ENCODE data around the gene MAPK4.
A peak's percentile ranks its signal among the peaks of the same experiment; 100 is the strongest.

Gene MAPK4

GRCh38 chr18:50696436-50696835 is 136.5 kb downstream of the MAPK4 start:
- H3K56ac ChIP-seq (ENCODE audit: low read length) = no peak overlapping the region
- no peak overlapping the region for H3K9ac ChIP-seq (ENCODE audit: low read length)
- peaks cover 1% of the 10 kb centered on the region for H3K4me1 ChIP-seq (ENCODE audit: control insufficient read depth, low read depth, low read length)
- no peaks in the 10 kb centered on the region for H3K79me1 ChIP-seq (ENCODE audit: low read length)
- H3K36me3 ChIP-seq (ENCODE audit: control insufficient read depth, insufficient read depth, low read length) = no peaks in the 10 kb centered on the region
- no peak overlapping the region for H3K27ac ChIP-seq (ENCODE audit: low read depth, low read length)
- DNase-seq = no peak
- H3K4me2 ChIP-seq (ENCODE audit: low read length) = no peak overlapping the region
- no peaks in the 10 kb centered on the region for H3K27me3 ChIP-seq (ENCODE audit: insufficient read depth, low read length, poor library complexity)
- WGBS (ENCODE audit: extremely low coverage, insufficient coverage, low lambda C conversion rate) = no CpG with 5 or more reads among the region's 7 CpGs
- no peak overlapping the region for H3K18ac ChIP-seq (ENCODE audit: low read length)
- no peak overlapping the region for H4K5ac ChIP-seq (ENCODE audit: low read length)
- no peak overlapping the region for H4K8ac ChIP-seq (ENCODE audit: low read depth, low read length)
- no peak overlapping the region for H3K4ac ChIP-seq (ENCODE audit: low read depth, low read length)
- H2AK5ac ChIP-seq (ENCODE audit: low read length) = no peak overlapping the region
- no peak overlapping the region for H3K4me3 ChIP-seq (ENCODE audit: low read length)
- H2BK5ac ChIP-seq (ENCODE audit: low read length) = no peak overlapping the region
- H3K79me2 ChIP-seq (ENCODE audit: control insufficient read depth, insufficient read depth, low read length) = no peaks in the 10 kb centered on the region
- no peak overlapping the region for H2BK15ac ChIP-seq (replicated peaks; ENCODE audit: low read depth)
- no peak overlapping the region for H2BK120ac ChIP-seq (ENCODE audit: low read depth, low read length)
- H3K23ac ChIP-seq (ENCODE audit: low read length) = no peak overlapping the region

- H3K36me3 ChIP-seq (ENCODE audit: control insufficient read depth, insufficient read depth, low read length) = no peaks in the 10 kb centered on the region
- no peak overlapping the region for H3K4ac ChIP-seq (ENCODE audit: low read depth, low read length)
- H3K18ac ChIP-seq (ENCODE audit: low read length) = no peak overlapping the region
- H2BK15ac ChIP-seq (replicated peaks; ENCODE audit: low read depth) = no peak overlapping the region
- H4K8ac ChIP-seq (ENCODE audit: low read depth, low read length) = no peak overlapping the region
- no peak overlapping the region for H3K9ac ChIP-seq (ENCODE audit: low read length)
- no peak overlapping the region for H3K27ac ChIP-seq (ENCODE audit: low read depth, low read length)
- WGBS (ENCODE audit: extremely low coverage, insufficient coverage, low lambda C conversion rate) = no CpG with 5 or more reads among the region's 4 CpGs
- no peaks in the 10 kb centered on the region for H3K79me2 ChIP-seq (ENCODE audit: control insufficient read depth, insufficient read depth, low read length)
- no peak overlapping the region for H2AK5ac ChIP-seq (ENCODE audit: low read length)
- H2BK5ac ChIP-seq (ENCODE audit: low read length) = no peak overlapping the region
- no peak overlapping the region for H2BK120ac ChIP-seq (ENCODE audit: low read depth, low read length)
- DNase-seq = peak; percentile 24
- peaks cover 1% of the 10 kb centered on the region for H3K4me1 ChIP-seq (ENCODE audit: control insufficient read depth, low read depth, low read length)
- H4K5ac ChIP-seq (ENCODE audit: low read length) = no peak overlapping the region
- H3K23ac ChIP-seq (ENCODE audit: low read length) = no peak overlapping the region
- no peak overlapping the region for H3K4me2 ChIP-seq (ENCODE audit: low read length)
- no peaks in the 10 kb centered on the region for H3K27me3 ChIP-seq (ENCODE audit: insufficient read depth, low read length, poor library complexity)
- H3K4me3 ChIP-seq (ENCODE audit: low read length) = no peak overlapping the region
- H3K79me1 ChIP-seq (ENCODE audit: low read length) = no peaks in the 10 kb centered on the region
- H3K56ac ChIP-seq (ENCODE audit: low read length) = no peak overlapping the region
These were observed 137.0 kb downstream of the MAPK4 start for GRCh38 chr18:50696929-50697328.

- no CpG with 5 or more reads among the region's 1 CpG for WGBS (ENCODE audit: extremely low coverage, insufficient coverage, low lambda C conversion rate)
- H3K4me1 ChIP-seq (ENCODE audit: control insufficient read depth, low read depth, low read length) = peaks cover 1% of the 10 kb centered on the region
- no peaks in the 10 kb centered on the region for H3K79me1 ChIP-seq (ENCODE audit: low read length)
- H4K5ac ChIP-seq (ENCODE audit: low read length) = no peak overlapping the region
- H3K18ac ChIP-seq (ENCODE audit: low read length) = no peak overlapping the region
- H3K4ac ChIP-seq (ENCODE audit: low read depth, low read length) = no peak overlapping the region
- no peak overlapping the region for H3K9ac ChIP-seq (ENCODE audit: low read length)
- no peak overlapping the region for H3K27ac ChIP-seq (ENCODE audit: low read depth, low read length)
- H2BK5ac ChIP-seq (ENCODE audit: low read length) = no peak overlapping the region
- no peak overlapping the region for H3K23ac ChIP-seq (ENCODE audit: low read length)
- DNase-seq = no peak
- H3K4me2 ChIP-seq (ENCODE audit: low read length) = no peak overlapping the region
- no peaks in the 10 kb centered on the region for H3K27me3 ChIP-seq (ENCODE audit: insufficient read depth, low read length, poor library complexity)
- no peaks in the 10 kb centered on the region for H3K36me3 ChIP-seq (ENCODE audit: control insufficient read depth, insufficient read depth, low read length)
- H2BK15ac ChIP-seq (replicated peaks; ENCODE audit: low read depth) = no peak overlapping the region
- H2AK5ac ChIP-seq (ENCODE audit: low read length) = no peak overlapping the region
- no peak overlapping the region for H2BK120ac ChIP-seq (ENCODE audit: low read depth, low read length)
- no peaks in the 10 kb centered on the region for H3K79me2 ChIP-seq (ENCODE audit: control insufficient read depth, insufficient read depth, low read length)
- H3K4me3 ChIP-seq (ENCODE audit: low read length) = no peak overlapping the region
- H4K8ac ChIP-seq (ENCODE audit: low read depth, low read length) = no peak overlapping the region
- no peak overlapping the region for H3K56ac ChIP-seq (ENCODE audit: low read length)
These were observed 137.6 kb downstream of the MAPK4 start for GRCh38 chr18:50697509-50697908.

GRCh38 chr18:50700245-50701165 is 140.6 kb downstream of the MAPK4 start:
- Histone ChIP-seq H3K23ac (ENCODE audit: low read length) (no peak overlapping the region), H3K9ac (ENCODE audit: low read length) (no peak overlapping the region), H3K79me2 (ENCODE audit: control insufficient read depth, insufficient read depth, low read length) (no peaks in the 10 kb centered on the region), H3K27me3 (ENCODE audit: insufficient read depth, low read length, poor library complexity) (no peaks in the 10 kb centered on the region), H4K5ac (ENCODE audit: low read length) (no peak overlapping the region), H3K79me1 (ENCODE audit: low read length) (no peaks in the 10 kb centered on the region), H2BK15ac (replicated peaks; ENCODE audit: low read depth) (no peak overlapping the region), H3K4ac (ENCODE audit: low read depth, low read length) (no peak overlapping the region), H2AK5ac (ENCODE audit: low read length) (no peak overlapping the region), H3K4me2 (ENCODE audit: low read length) (no peak overlapping the region), H3K18ac (ENCODE audit: low read length) (no peak overlapping the region), H3K27ac (ENCODE audit: low read depth, low read length) (no peak overlapping the region), H2BK5ac (ENCODE audit: low read length) (no peak overlapping the region), H3K4me3 (ENCODE audit: low read length) (no peak overlapping the region), H2BK120ac (ENCODE audit: low read depth, low read length) (no peak overlapping the region), H3K4me1 (ENCODE audit: control insufficient read depth, low read depth, low read length) (peaks cover 1% of the 10 kb centered on the region), H3K56ac (ENCODE audit: low read length) (no peak overlapping the region), H3K36me3 (ENCODE audit: control insufficient read depth, insufficient read depth, low read length) (no peaks in the 10 kb centered on the region), H4K8ac (ENCODE audit: low read depth, low read length) (no peak overlapping the region)
- no CpG with 5 or more reads among the region's 9 CpGs for WGBS (ENCODE audit: extremely low coverage, insufficient coverage, low lambda C conversion rate)
- peak; percentile 27 for DNase-seq

GRCh38 chr18:50704357-50704940 is 144.6 kb downstream of the MAPK4 start:
- no CpG with 5 or more reads among the region's 4 CpGs for WGBS (ENCODE audit: extremely low coverage, insufficient coverage, low lambda C conversion rate)
- H3K23ac ChIP-seq (ENCODE audit: low read length) = no peak overlapping the region
- H3K27me3 ChIP-seq (ENCODE audit: insufficient read depth, low read length, poor library complexity) = no peaks in the 10 kb centered on the region
- no peak overlapping the region for H3K4me3 ChIP-seq (ENCODE audit: low read length)
- no peak overlapping the region for H3K4ac ChIP-seq (ENCODE audit: low read depth, low read length)
- H3K79me1 ChIP-seq (ENCODE audit: low read length) = no peaks in the 10 kb centered on the region
- H3K4me1 ChIP-seq (ENCODE audit: control insufficient read depth, low read depth, low read length) = peaks cover 1% of the 10 kb centered on the region
- no peak overlapping the region for H3K56ac ChIP-seq (ENCODE audit: low read length)
- H4K5ac ChIP-seq (ENCODE audit: low read length) = no peak overlapping the region
- H2BK120ac ChIP-seq (ENCODE audit: low read depth, low read length) = no peak overlapping the region
- no peak overlapping the region for H3K4me2 ChIP-seq (ENCODE audit: low read length)
- no peak overlapping the region for H2BK15ac ChIP-seq (replicated peaks; ENCODE audit: low read depth)
- no peak overlapping the region for H3K18ac ChIP-seq (ENCODE audit: low read length)
- no peak overlapping the region for H2AK5ac ChIP-seq (ENCODE audit: low read length)
- no peaks in the 10 kb centered on the region for H3K36me3 ChIP-seq (ENCODE audit: control insufficient read depth, insufficient read depth, low read length)
- H3K79me2 ChIP-seq (ENCODE audit: control insufficient read depth, insufficient read depth, low read length) = no peaks in the 10 kb centered on the region
- no peak overlapping the region for H3K9ac ChIP-seq (ENCODE audit: low read length)
- no peak overlapping the region for H3K27ac ChIP-seq (ENCODE audit: low read depth, low read length)
- H4K8ac ChIP-seq (ENCODE audit: low read depth, low read length) = no peak overlapping the region
- no peak overlapping the region for H2BK5ac ChIP-seq (ENCODE audit: low read length)
- DNase-seq = peak; percentile 28
